Measurements from ENCODE around the gene TMEM52. TPM values are rescaled to one million over a fixed set of nuclear protein-coding genes. Genes with fewer than 3 reads are reported as not detected.

The TMEM52 gene
- total RNA-seq, 2 experiments from 2014 or later = 1.7 to 2.5 TPM

DNA sequence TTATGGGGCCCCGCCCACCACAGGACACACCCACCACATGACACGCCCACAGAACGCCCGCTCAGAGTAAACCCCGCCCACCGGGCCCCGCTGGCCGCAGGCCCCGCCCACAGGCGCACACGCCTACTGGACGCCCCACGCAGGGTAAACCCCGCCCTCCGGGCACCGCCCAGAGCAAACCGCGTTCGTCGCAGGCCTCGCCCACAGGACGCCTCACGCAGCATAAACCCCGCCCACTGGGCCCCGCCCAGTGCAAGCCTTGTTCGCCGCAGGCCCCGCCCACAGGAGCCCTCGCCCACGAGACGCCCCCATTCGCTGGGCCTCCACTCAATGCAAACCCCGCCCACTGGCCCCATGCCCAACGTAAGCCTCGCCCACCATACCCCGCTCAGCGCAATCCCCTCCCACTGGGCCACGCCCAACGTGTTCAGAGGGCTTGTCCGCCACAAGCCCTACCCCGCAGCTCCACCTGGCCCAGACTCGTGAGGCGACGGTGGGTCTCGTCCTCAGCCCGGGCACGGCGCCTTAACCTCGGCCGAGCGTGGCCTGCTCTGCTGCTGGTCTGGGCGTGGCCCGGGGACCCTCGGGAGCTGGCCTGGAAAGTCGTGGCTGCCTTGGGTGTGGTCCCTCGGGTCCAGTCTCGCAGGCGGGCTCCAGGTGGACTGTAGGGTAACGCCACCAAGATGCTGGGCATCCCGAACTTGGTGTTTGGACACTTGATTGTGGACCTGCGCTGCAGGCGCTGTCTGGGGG lies 401 bp upstream of the TMEM52 start:
- CTCF ChIA-PET (ENCODE audit: unreplicated experiment) = no interaction called here
- peak; percentile 100 for DNase-seq (ENCODE audit: low spot score)
- POLR2A ChIA-PET = no interaction called here
- Histone ChIP-seq H3K79me2 (ENCODE audit: insufficient read depth, low read depth, low read length) (no peaks in the 10 kb centered on the region), H3K9me2 (ENCODE audit: insufficient read depth, low read length) (no peaks in the 10 kb centered on the region), H3K4me3 (ENCODE audit: low read depth, low read length, poor library complexity, severe bottlenecking) (peak overlapping the region; percentile 70), H3K36me3 (ENCODE audit: insufficient read depth, low read length) (no peaks in the 10 kb centered on the region), H2AFZ (ENCODE audit: low read length) (peak overlapping the region; percentile 62; the same call in 1 of the 2 replicates), H3K9me3 (ENCODE audit: low read length) (no peaks in the 10 kb centered on the region), H3K4me2 (ENCODE audit: low read length) (peak overlapping the region; percentile 83), H3K27ac (ENCODE audit: low read depth, low read length, poor library complexity, severe bottlenecking) (no peak overlapping the region), H4K20me1 (ENCODE audit: insufficient read depth, low read length) (no peaks in the 10 kb centered on the region), H3K4me1 (ENCODE audit: insufficient read depth, low read length, poor library complexity, severe bottlenecking) (peaks cover 12% of the 10 kb centered on the region)
- TF ChIP-seq, protein P1, sequence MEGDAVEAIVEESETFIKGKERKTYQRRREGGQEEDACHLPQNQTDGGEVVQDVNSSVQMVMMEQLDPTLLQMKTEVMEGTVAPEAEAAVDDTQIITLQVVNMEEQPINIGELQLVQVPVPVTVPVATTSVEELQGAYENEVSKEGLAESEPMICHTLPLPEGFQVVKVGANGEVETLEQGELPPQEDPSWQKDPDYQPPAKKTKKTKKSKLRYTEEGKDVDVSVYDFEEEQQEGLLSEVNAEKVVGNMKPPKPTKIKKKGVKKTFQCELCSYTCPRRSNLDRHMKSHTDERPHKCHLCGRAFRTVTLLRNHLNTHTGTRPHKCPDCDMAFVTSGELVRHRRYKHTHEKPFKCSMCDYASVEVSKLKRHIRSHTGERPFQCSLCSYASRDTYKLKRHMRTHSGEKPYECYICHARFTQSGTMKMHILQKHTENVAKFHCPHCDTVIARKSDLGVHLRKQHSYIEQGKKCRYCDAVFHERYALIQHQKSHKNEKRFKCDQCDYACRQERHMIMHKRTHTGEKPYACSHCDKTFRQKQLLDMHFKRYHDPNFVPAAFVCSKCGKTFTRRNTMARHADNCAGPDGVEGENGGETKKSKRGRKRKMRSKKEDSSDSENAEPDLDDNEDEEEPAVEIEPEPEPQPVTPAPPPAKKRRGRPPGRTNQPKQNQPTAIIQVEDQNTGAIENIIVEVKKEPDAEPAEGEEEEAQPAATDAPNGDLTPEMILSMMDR (conservative IDR thresholded peaks at IDR 0.05; ENCODE audit: low read length) = no peak
- TF ChIP-seq EZH2phosphoT487 (IDR thresholded peaks at IDR 0.05; ENCODE audit: borderline replicate concordance, low read depth, low read length) = no peak
- intact Hi-C loops (cut with micrococcal nuclease; ENCODE audit: unreplicated experiment) = loop anchor here (2.0 kb wide), 1 partner anchor 213 kb away; no protein-coding TSS in a partner anchor
- no TSS peak for BruUV-seq (replicated peaks)

DNA sequence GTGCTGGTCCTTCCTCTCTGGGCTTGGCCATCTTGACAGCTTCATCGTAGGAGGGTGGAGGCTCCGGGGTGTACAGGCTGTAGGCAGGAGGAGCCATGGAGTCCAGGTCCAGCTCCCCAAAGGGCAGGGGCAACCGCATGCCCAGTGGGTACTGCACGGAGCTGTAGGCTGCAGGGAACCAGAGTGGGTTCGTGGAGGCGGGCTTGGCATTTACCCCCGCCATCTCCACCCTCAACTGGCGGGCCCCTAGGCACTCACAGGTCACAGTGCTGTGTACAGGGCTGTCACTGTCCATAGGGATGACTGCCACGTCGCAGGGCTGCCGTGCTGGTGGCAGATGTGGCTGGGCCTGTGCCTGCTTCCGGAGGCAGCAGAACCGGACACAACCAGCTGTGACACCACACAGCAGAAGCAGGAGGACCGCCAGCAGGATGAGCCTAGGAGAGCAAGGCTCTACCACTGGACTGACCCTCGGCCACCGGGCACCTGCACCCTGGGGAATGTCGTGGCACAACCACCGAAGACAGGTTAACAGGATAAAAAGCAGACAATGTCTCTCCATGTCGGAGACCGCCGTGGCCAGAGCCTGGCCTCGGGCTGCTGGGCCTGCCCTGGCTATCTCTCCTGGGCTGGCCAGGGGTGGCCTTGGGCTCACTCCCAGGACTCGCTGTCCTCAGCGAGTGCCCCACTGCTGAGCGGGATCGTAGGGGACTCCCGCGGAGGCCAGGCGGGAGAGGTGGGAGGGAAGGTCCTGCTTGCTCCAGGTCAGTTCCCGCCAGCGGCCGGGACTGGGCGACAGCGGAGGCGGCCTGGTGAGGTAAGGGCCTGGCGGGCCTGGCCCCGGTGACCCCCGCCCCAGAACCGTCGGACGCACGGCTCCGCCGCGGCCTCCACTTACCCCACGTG lies 831 bp downstream of the TMEM52 start:
- H3K79me2 ChIP-seq (ENCODE audit: insufficient read depth, low read depth, low read length) = no peaks in the 10 kb centered on the region
- H3K4me2 ChIP-seq (ENCODE audit: low read length) = peak overlapping the region; percentile 83
- H3K36me3 ChIP-seq (ENCODE audit: insufficient read depth, low read length) = no peaks in the 10 kb centered on the region
- H2AFZ ChIP-seq (ENCODE audit: low read length) = peak overlapping the region; percentile 62; the same call in 1 of the 2 replicates
- no peaks in the 10 kb centered on the region for H3K9me2 ChIP-seq (ENCODE audit: insufficient read depth, low read length)
- intact Hi-C loops (cut with micrococcal nuclease; ENCODE audit: unreplicated experiment) = loop anchor here (2.0 kb wide), 1 partner anchor 215 kb away; no protein-coding TSS in a partner anchor
- no peak overlapping the region for H3K27ac ChIP-seq (ENCODE audit: low read depth, low read length, poor library complexity, severe bottlenecking)
- ChIA-PET POLR2A (no interaction called here), CTCF (ENCODE audit: unreplicated experiment) (no interaction called here)
- TF ChIP-seq, protein P1 (conservative IDR thresholded peaks at IDR 0.05; ENCODE audit: low read length) = no peak
- no peak for TF ChIP-seq EZH2phosphoT487 (IDR thresholded peaks at IDR 0.05; ENCODE audit: borderline replicate concordance, low read depth, low read length)
- no peaks in the 10 kb centered on the region for H3K9me3 ChIP-seq (ENCODE audit: low read length)
- no TSS peak for BruUV-seq (replicated peaks)
- peaks cover 12% of the 10 kb centered on the region for H3K4me1 ChIP-seq (ENCODE audit: insufficient read depth, low read length, poor library complexity, severe bottlenecking)
- no peak for DNase-seq (ENCODE audit: low spot score)
- H3K4me3 ChIP-seq (ENCODE audit: low read depth, low read length, poor library complexity, severe bottlenecking) = peak overlapping the region; percentile 70
- no peaks in the 10 kb centered on the region for H4K20me1 ChIP-seq (ENCODE audit: insufficient read depth, low read length)
